Osteocyte (in vitro differentiated cells): ENCODE data around the gene RCOR1. TPM values are rescaled to one million over a fixed set of nuclear protein-coding genes. Genes with fewer than 3 reads are reported as not detected.

Source experiments
- DNase-seq: peaks from one replicate; pipeline ENCODE4 v3.0.0; 2021; ENCODE audit warnings: mixed read lengths; ENCODE audit not compliant: unreplicated experiment; ENCODE audit errors: extremely low spot score
- H3K27ac Mint-ChIP-seq: one replicate; pipeline ENCODE4 v1.8.0; 2021; ENCODE audit warnings: mild to moderate bottlenecking, mixed read lengths; ENCODE audit not compliant: unreplicated experiment
- H3K27me3 Mint-ChIP-seq: one replicate; pipeline ENCODE4 v1.8.0; 2021; ENCODE audit warnings: mixed read lengths; ENCODE audit not compliant: unreplicated experiment
- H3K36me3 Mint-ChIP-seq: one replicate; pipeline ENCODE4 v1.8.0; 2021; ENCODE audit warnings: mixed read lengths; ENCODE audit not compliant: unreplicated experiment
- H3K4me1 Mint-ChIP-seq: one replicate; pipeline ENCODE4 v1.8.0; 2021; ENCODE audit warnings: mixed read lengths; ENCODE audit not compliant: unreplicated experiment
- H3K4me3 Mint-ChIP-seq: one replicate; pipeline ENCODE4 v1.8.0; 2021; ENCODE audit warnings: mild to moderate bottlenecking, moderate library complexity, mixed read lengths; ENCODE audit not compliant: unreplicated experiment
- H3K9me3 Mint-ChIP-seq: one replicate; pipeline ENCODE4 v1.8.0; 2021; ENCODE audit warnings: mixed read lengths; ENCODE audit not compliant: unreplicated experiment
- total RNA-seq: library from RNA; stranded (reverse); gene quantifications from 2 replicates; pipeline ENCODE4 v1.2.1, GENCODE V29; 2021
- TF ChIP-seq, protein P1 (sequence below): fragments of 200-600 bp; sonication (generic); IDR thresholded peaks from 2 replicates; pipeline ENCODE4 v1.5.0; 2021; ENCODE audit warnings: antibody characterized with exemption, mild to moderate bottlenecking, moderate library complexity

The RCOR1 gene
- total RNA-seq, 1 donor from 2014 or later = 23.6 TPM

- no peak for DNase-seq
- Mint-ChIP-seq H3K36me3 (peaks cover 4% of the 10 kb centered on the region), H3K4me1 (peaks cover 44% of the 10 kb centered on the region), H3K27me3 (no peaks in the 10 kb centered on the region), H3K27ac (no peak overlapping the region), H3K9me3 (no peaks in the 10 kb centered on the region), H3K4me3 (no peak overlapping the region)
- TF ChIP-seq, protein P1, sequence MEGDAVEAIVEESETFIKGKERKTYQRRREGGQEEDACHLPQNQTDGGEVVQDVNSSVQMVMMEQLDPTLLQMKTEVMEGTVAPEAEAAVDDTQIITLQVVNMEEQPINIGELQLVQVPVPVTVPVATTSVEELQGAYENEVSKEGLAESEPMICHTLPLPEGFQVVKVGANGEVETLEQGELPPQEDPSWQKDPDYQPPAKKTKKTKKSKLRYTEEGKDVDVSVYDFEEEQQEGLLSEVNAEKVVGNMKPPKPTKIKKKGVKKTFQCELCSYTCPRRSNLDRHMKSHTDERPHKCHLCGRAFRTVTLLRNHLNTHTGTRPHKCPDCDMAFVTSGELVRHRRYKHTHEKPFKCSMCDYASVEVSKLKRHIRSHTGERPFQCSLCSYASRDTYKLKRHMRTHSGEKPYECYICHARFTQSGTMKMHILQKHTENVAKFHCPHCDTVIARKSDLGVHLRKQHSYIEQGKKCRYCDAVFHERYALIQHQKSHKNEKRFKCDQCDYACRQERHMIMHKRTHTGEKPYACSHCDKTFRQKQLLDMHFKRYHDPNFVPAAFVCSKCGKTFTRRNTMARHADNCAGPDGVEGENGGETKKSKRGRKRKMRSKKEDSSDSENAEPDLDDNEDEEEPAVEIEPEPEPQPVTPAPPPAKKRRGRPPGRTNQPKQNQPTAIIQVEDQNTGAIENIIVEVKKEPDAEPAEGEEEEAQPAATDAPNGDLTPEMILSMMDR = no peak
Measured at GRCh38 chr14:102697501-102697900, 105.1 kb downstream of the RCOR1 start.

- H3K27me3 Mint-ChIP-seq = no peaks in the 10 kb centered on the region
- H3K9me3 Mint-ChIP-seq = peaks cover 9% of the 10 kb centered on the region
- TF ChIP-seq, protein P1 = no peak
- H3K36me3 Mint-ChIP-seq = peaks cover 13% of the 10 kb centered on the region
- no peak overlapping the region for H3K27ac Mint-ChIP-seq
- peaks cover 33% of the 10 kb centered on the region for H3K4me1 Mint-ChIP-seq
- DNase-seq = no peak
- no peak overlapping the region for H3K4me3 Mint-ChIP-seq
Measured at GRCh38 chr14:102699416-102700110, 107.1 kb downstream of the RCOR1 start.

GRCh38 chr14:102708494-102708893, 116.0 kb downstream of the RCOR1 start:
- Mint-ChIP-seq H3K4me1 (no peaks in the 10 kb centered on the region), H3K36me3 (peaks cover 35% of the 10 kb centered on the region), H3K9me3 (no peaks in the 10 kb centered on the region), H3K27me3 (no peaks in the 10 kb centered on the region), H3K27ac (no peak overlapping the region), H3K4me3 (no peak overlapping the region)
- peak; percentile 68 for DNase-seq
- TF ChIP-seq, protein P1 = no peak

- Mint-ChIP-seq H3K27ac (no peak overlapping the region), H3K27me3 (no peaks in the 10 kb centered on the region), H3K36me3 (peaks cover 35% of the 10 kb centered on the region), H3K4me1 (peaks cover 4% of the 10 kb centered on the region), H3K9me3 (no peaks in the 10 kb centered on the region), H3K4me3 (no peak overlapping the region)
- peak; percentile 73 for DNase-seq
- TF ChIP-seq, protein P1 = no peak
Measured at GRCh38 chr14:102711207-102711606, 118.8 kb downstream of the RCOR1 start.

GRCh38 chr14:102711946-102712345, 119.5 kb downstream of the RCOR1 start:
- H3K4me1 Mint-ChIP-seq = peaks cover 4% of the 10 kb centered on the region
- no peak for DNase-seq
- TF ChIP-seq, protein P1 = no peak
- peaks cover 33% of the 10 kb centered on the region for H3K36me3 Mint-ChIP-seq
- H3K9me3 Mint-ChIP-seq = no peaks in the 10 kb centered on the region
- H3K27ac Mint-ChIP-seq = no peak overlapping the region
- no peak overlapping the region for H3K4me3 Mint-ChIP-seq
- H3K27me3 Mint-ChIP-seq = no peaks in the 10 kb centered on the region
